DOHH2 (cell line): ENCODE measurements around the gene PGBD5.

ENCODE experiments used
- H3F3A ChIP-seq: fragments of 200-600 bp; sonication (generic), shearing (Covaris generic); 2 replicates; pipeline ENCODE4 v1.6.0; 2016; ENCODE audit warnings: antibody characterized with exemption, mild to moderate bottlenecking; ENCODE audit not compliant: control insufficient read depth, insufficient read depth
- H3K27ac ChIP-seq: fragments of 200-600 bp; sonication (generic); 2 replicates; pipeline ENCODE4 v1.5.1; 2014; ENCODE audit warnings: low read depth, mild to moderate bottlenecking, low read length, moderate library complexity
- H3K27me3 ChIP-seq: fragments of 200-600 bp; sonication (generic); 2 replicates; pipeline ENCODE4 v1.6.1; 2014; ENCODE audit warnings: mild to moderate bottlenecking, low read length, mixed read lengths; ENCODE audit not compliant: control insufficient read depth
- H3K36me3 ChIP-seq: fragments of 200-600 bp; sonication (generic); 2 replicates; pipeline ENCODE4 v1.6.1; 2014; ENCODE audit warnings: mild to moderate bottlenecking, low read length, moderate library complexity, mixed read lengths; ENCODE audit not compliant: control insufficient read depth
- H3K4me1 ChIP-seq: fragments of 200-600 bp; sonication (generic); 2 replicates; pipeline ENCODE4 v1.6.1; 2014; ENCODE audit warnings: mild to moderate bottlenecking, low read length, mixed read lengths; ENCODE audit not compliant: control insufficient read depth
- H3K4me2 ChIP-seq: fragments of 200-600 bp; sonication (generic); 2 replicates; pipeline ENCODE4 v1.6.0; 2014; ENCODE audit warnings: mild to moderate bottlenecking, low read length, moderate library complexity
- H3K4me3 ChIP-seq: fragments of 200-600 bp; sonication (generic); 2 replicates; pipeline ENCODE4 v1.5.1; 2014; ENCODE audit warnings: mild to moderate bottlenecking, low read length, mixed read lengths
- H3K79me2 ChIP-seq: fragments of 200-600 bp; sonication (generic); 2 replicates; pipeline ENCODE4 v1.6.1; 2014; ENCODE audit warnings: mild to moderate bottlenecking, low read length, mixed read lengths; ENCODE audit not compliant: control insufficient read depth
- H3K9me2 ChIP-seq: fragments of 200-600 bp; sonication (generic); replicated peaks from 2 replicates; pipeline ENCODE4 v1.6.1; 2014; ENCODE audit warnings: mild to moderate bottlenecking, low read length, mixed read lengths; ENCODE audit not compliant: control insufficient read depth
- H3K9me3 ChIP-seq: fragments of 200-600 bp; sonication (generic); 2 replicates; pipeline ENCODE4 v1.6.1; 2014; ENCODE audit warnings: antibody characterized with exemption, low read length, mixed read lengths; ENCODE audit not compliant: control insufficient read depth, insufficient read depth
- H4K20me1 ChIP-seq: fragments of 200-600 bp; sonication (generic); 2 replicates; pipeline ENCODE4 v1.6.0; 2014; ENCODE audit warnings: low read depth, mild to moderate bottlenecking, antibody characterized with exemption, low read length, moderate library complexity; ENCODE audit not compliant: control insufficient read depth, insufficient read depth
- CTCF ChIP-seq: fragments of 200-600 bp; sonication (generic); IDR thresholded peaks from one replicate; pipeline ENCODE4 v1.5.1; 2014; ENCODE audit warnings: antibody characterized with exemption, mild to moderate bottlenecking, low read depth, low read length; ENCODE audit not compliant: poor library complexity, severe bottlenecking
- EZH2phosphoT487 ChIP-seq: fragments of 200-600 bp; sonication (generic); IDR thresholded peaks from 2 replicates; pipeline ENCODE4 v1.6.1; 2017; ENCODE audit warnings: borderline replicate concordance, mild to moderate bottlenecking, antibody characterized with exemption, low read length, moderate library complexity, mixed read lengths

PGBD5 gene

GRCh38 chr1:230356869-230357794 is 69.0 kb downstream of the PGBD5 start:
- Histone ChIP-seq H3K27me3 (peaks cover 3% of the 10 kb centered on the region; the same call in 1 of the 2 replicates), H3F3A (no peaks in the 10 kb centered on the region), H3K79me2 (no peaks in the 10 kb centered on the region), H3K4me2 (no peak overlapping the region), H3K4me1 (no peaks in the 10 kb centered on the region), H4K20me1 (no peaks in the 10 kb centered on the region), H3K4me3 (no peak overlapping the region), H3K36me3 (no peaks in the 10 kb centered on the region), H3K9me3 (no peaks in the 10 kb centered on the region), H3K9me2 (no peaks in the 10 kb centered on the region), H3K27ac (no peak overlapping the region)
- no peak for TF ChIP-seq CTCF
- TF ChIP-seq EZH2phosphoT487, result no peak

GRCh38 chr1:230356190-230356589 is 69.9 kb downstream of the PGBD5 start:
- TF ChIP-seq EZH2phosphoT487, result no peak
- TF ChIP-seq CTCF, result no peak
- no peak overlapping the region for H3K27ac ChIP-seq
- no peak overlapping the region for H3K4me3 ChIP-seq
- no peaks in the 10 kb centered on the region for H3K9me3 ChIP-seq
- H3K9me2 ChIP-seq, result no peaks in the 10 kb centered on the region
- no peaks in the 10 kb centered on the region for H3K4me1 ChIP-seq
- no peaks in the 10 kb centered on the region for H3K36me3 ChIP-seq
- H3K79me2 ChIP-seq, result no peaks in the 10 kb centered on the region
- H3K4me2 ChIP-seq, result no peak overlapping the region
- H4K20me1 ChIP-seq, result no peaks in the 10 kb centered on the region
- H3K27me3 ChIP-seq, result peaks cover 3% of the 10 kb centered on the region; the same call in 1 of the 2 replicates
- H3F3A ChIP-seq, result no peaks in the 10 kb centered on the region

GRCh38 chr1:230355594-230355993 is 70.5 kb downstream of the PGBD5 start:
- H3K27me3 ChIP-seq, result peaks cover 3% of the 10 kb centered on the region; the same call in 1 of the 2 replicates
- no peak for TF ChIP-seq EZH2phosphoT487
- H3K36me3 ChIP-seq, result no peaks in the 10 kb centered on the region
- H3K79me2 ChIP-seq, result no peaks in the 10 kb centered on the region
- no peak overlapping the region for H3K4me3 ChIP-seq
- H3K27ac ChIP-seq, result no peak overlapping the region
- no peaks in the 10 kb centered on the region for H3F3A ChIP-seq
- H3K9me2 ChIP-seq, result no peaks in the 10 kb centered on the region
- no peaks in the 10 kb centered on the region for H4K20me1 ChIP-seq
- H3K4me2 ChIP-seq, result no peak overlapping the region
- H3K9me3 ChIP-seq, result no peaks in the 10 kb centered on the region
- no peaks in the 10 kb centered on the region for H3K4me1 ChIP-seq

DNA sequence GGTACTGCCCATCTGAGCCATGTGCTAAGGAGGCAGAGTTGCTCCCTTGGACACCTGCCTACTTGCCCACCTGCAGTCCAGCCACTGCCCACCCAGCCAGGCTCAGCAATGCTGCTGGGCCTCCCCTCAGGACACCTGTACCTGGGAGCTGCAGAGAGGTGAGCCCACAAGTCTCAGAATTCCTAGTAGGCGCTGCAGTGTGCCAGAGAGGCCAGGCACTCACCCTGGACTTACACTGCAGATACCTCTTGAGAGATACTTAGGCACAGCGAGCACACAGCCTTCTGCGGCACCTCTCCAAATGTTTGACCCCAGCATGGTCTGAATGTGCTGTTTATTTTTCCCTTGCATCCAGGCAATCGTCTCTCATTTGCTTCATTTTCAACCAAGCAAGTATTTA is 71.0 kb downstream of the PGBD5 start:
- no peak overlapping the region for H3K27ac ChIP-seq
- no peaks in the 10 kb centered on the region for H3K4me1 ChIP-seq
- H3K27me3 ChIP-seq, result peaks cover 3% of the 10 kb centered on the region; the same call in 1 of the 2 replicates
- H4K20me1 ChIP-seq, result no peaks in the 10 kb centered on the region
- H3K36me3 ChIP-seq, result no peaks in the 10 kb centered on the region
- H3K4me3 ChIP-seq, result no peak overlapping the region
- H3K79me2 ChIP-seq, result no peaks in the 10 kb centered on the region
- H3K4me2 ChIP-seq, result no peak overlapping the region
- H3K9me3 ChIP-seq, result no peaks in the 10 kb centered on the region
- no peaks in the 10 kb centered on the region for H3K9me2 ChIP-seq
- TF ChIP-seq EZH2phosphoT487 (no peak), CTCF (no peak)
- no peaks in the 10 kb centered on the region for H3F3A ChIP-seq
